GM13977 (cell line): Measurements from ENCODE around the gene THADA.

Source experiments
- DNase-seq: peaks from one replicate; pipeline ENCODE4 v3.0.0; 2012; ENCODE audit warnings: low spot score
- CTCF ChIP-seq: IDR thresholded peaks from 2 replicates; pipeline ENCODE4 v1.5.1; 2012; ENCODE audit warnings: mild to moderate bottlenecking, control low read depth; ENCODE audit not compliant: insufficient read depth; ENCODE audit errors: extremely low read depth, missing control alignments
- in situ Hi-C: fragments of 300-500 bp; cut with MboI; formaldehyde crosslinking; loops from one replicate; pipeline ENCODE4 v1.12.0; 2022; ENCODE audit warnings: low sequenced_read_pairs, low pct_unique_long_range_greater_than_20kb, mixed read lengths, inconsistent platforms; ENCODE audit not compliant: unreplicated experiment

THADA gene

GRCh38 chr2:43180897-43181296 is 414.9 kb downstream of the THADA start:
- no peak for DNase-seq
- in situ Hi-C loops: no loop called here
- TF ChIP-seq CTCF: no peak
